HEK293 (cell line): ENCODE measurements around the gene HIP1.

Source experiments
- CTCF ChIA-PET: fragments of 350-600 bp; formaldehyde crosslinking; extraction: SDS; loops from one replicate; lab custom pipeline; 2021; ENCODE audit warnings: antibody characterized with exemption; lab: Yijun Ruan, JAX
- POLR2A ChIA-PET: fragments of 300-600 bp; formaldehyde crosslinking; extraction: SDS; loops from one replicate; lab custom pipeline; 2020; ENCODE audit warnings: antibody characterized with exemption, inconsistent platforms; lab: Yijun Ruan, JAX
- H3K27ac ChIP-seq: fragments of 200-500 bp; sonication (Bioruptor generic); 2 replicates; pipeline ENCODE4 v1.5.1; 2014; ENCODE audit warnings: low read depth, low read length, control low read depth, inconsistent platforms; ENCODE audit errors: extremely low read depth
- H3K36me3 ChIP-seq, 2 experiments: fragments of 200-500 bp in 1 of 2; sonication (Bioruptor generic) in 1 of 2; 1 replicate in 1 of 2; 2 replicates in 1 of 2; pipeline ENCODE4 v1.5.1; 2014 to 2017; ENCODE audit warnings: inconsistent platforms in 2 of 2, low read length in 2 of 2; ENCODE audit not compliant: control insufficient read depth in 2 of 2, insufficient read depth in 1 of 2
- H3K4me1 ChIP-seq: fragments of 200-500 bp; sonication (Bioruptor generic); 2 replicates; pipeline ENCODE4 v1.5.1; 2014; ENCODE audit warnings: mild to moderate bottlenecking, low read length, inconsistent platforms; ENCODE audit not compliant: control insufficient read depth, insufficient read depth
- H3K4me3 ChIP-seq: 2 replicates; pipeline ENCODE4 v1.5.1; 2011; ENCODE audit warnings: low read depth, mild to moderate bottlenecking, control low read depth, low read length, moderate library complexity
- H3K9me3 ChIP-seq: fragments of 200-500 bp; sonication (Bioruptor generic); 2 replicates; pipeline ENCODE4 v1.5.1; 2014; ENCODE audit warnings: low read depth, low read length, inconsistent platforms; ENCODE audit not compliant: control insufficient read depth, insufficient read depth
- AEBP2 ChIP-seq: fragments of 450-650 bp; formaldehyde crosslinking; IDR thresholded peaks from 2 replicates; pipeline ENCODE4 v1.5.1; 2016; ENCODE audit warnings: missing biosample characterization, missing genetic modification characterization, borderline replicate concordance
- ATF2 ChIP-seq: fragments of 450-650 bp; formaldehyde crosslinking; IDR thresholded peaks from 2 replicates; pipeline ENCODE4 v1.5.1; 2016; ENCODE audit warnings: missing biosample characterization, missing genetic modification characterization, low read depth
- EGR2 ChIP-seq: fragments of 450-650 bp; formaldehyde crosslinking; IDR thresholded peaks from 2 replicates; pipeline ENCODE4 v1.5.1; 2016; ENCODE audit warnings: low read depth, missing biosample characterization, missing genetic modification characterization
- HIC1 ChIP-seq: fragments of 450-650 bp; formaldehyde crosslinking; IDR thresholded peaks from 2 replicates; pipeline ENCODE4 v1.5.1; 2016; ENCODE audit warnings: missing biosample characterization, missing genetic modification characterization
- MEIS1 ChIP-seq: sonication (generic); formaldehyde crosslinking; IDR thresholded peaks from 2 replicates; pipeline ENCODE4 v1.8.1; 2022; ENCODE audit warnings: missing genetic modification reagents, mild to moderate bottlenecking, borderline replicate concordance
- WT1 ChIP-seq: fragments of 450-650 bp; formaldehyde crosslinking; IDR thresholded peaks from 2 replicates; pipeline ENCODE4 v1.5.1; 2016; ENCODE audit warnings: missing biosample characterization, missing genetic modification characterization
- ZBTB17 ChIP-seq: fragments of 450-650 bp; formaldehyde crosslinking; IDR thresholded peaks from 2 replicates; pipeline ENCODE4 v1.5.1; 2016; ENCODE audit warnings: missing biosample characterization, missing genetic modification characterization
- ZFHX2 ChIP-seq: fragments of 450-650 bp; formaldehyde crosslinking; conservative IDR thresholded peaks from 2 replicates; pipeline ENCODE4 v1.5.1; 2016; ENCODE audit warnings: missing biosample characterization, missing genetic modification characterization
- ZNF132 ChIP-seq: fragments of 450-650 bp; formaldehyde crosslinking; IDR thresholded peaks from 2 replicates; pipeline ENCODE4 v1.5.1; 2017; ENCODE audit warnings: missing biosample characterization, missing genetic modification characterization, borderline replicate concordance
- ZNF133 ChIP-seq: fragments of 450-650 bp; formaldehyde crosslinking; IDR thresholded peaks from 2 replicates; pipeline ENCODE4 v1.5.1; 2016; ENCODE audit warnings: missing biosample characterization, missing genetic modification characterization
- ZNF169 ChIP-seq: fragments of 450-650 bp; formaldehyde crosslinking; IDR thresholded peaks from 2 replicates; pipeline ENCODE4 v1.5.1; 2016; ENCODE audit warnings: missing biosample characterization, missing genetic modification characterization
- ZNF350 ChIP-seq: fragments of 450-650 bp; formaldehyde crosslinking; IDR thresholded peaks from 2 replicates; pipeline ENCODE4 v1.5.0; 2017; ENCODE audit warnings: missing biosample characterization, mild to moderate bottlenecking, missing genetic modification characterization
- ZNF48 ChIP-seq: fragments of 450-650 bp; formaldehyde crosslinking; IDR thresholded peaks from 2 replicates; pipeline ENCODE4 v1.5.1; 2016; ENCODE audit warnings: missing biosample characterization, missing genetic modification characterization
- ZNF513 ChIP-seq: fragments of 450-650 bp; IDR thresholded peaks from 2 replicates; pipeline ENCODE4 v1.5.1; 2018; ENCODE audit warnings: missing biosample characterization, missing genetic modification characterization
- ZNF544 ChIP-seq: fragments of 450-650 bp; formaldehyde crosslinking; IDR thresholded peaks from 2 replicates; pipeline ENCODE4 v1.5.0; 2017; ENCODE audit warnings: missing biosample characterization, missing genetic modification characterization
- ZNF585B ChIP-seq: fragments of 450-650 bp; formaldehyde crosslinking; IDR thresholded peaks from 2 replicates; pipeline ENCODE4 v1.5.1; 2016; ENCODE audit warnings: missing biosample characterization, missing genetic modification characterization
- ZNF645 ChIP-seq: fragments of 450-650 bp; formaldehyde crosslinking; IDR thresholded peaks from 2 replicates; pipeline ENCODE4; 2016; ENCODE audit warnings: missing biosample characterization, missing genetic modification characterization
- ZNF670 ChIP-seq: fragments of 450-650 bp; formaldehyde crosslinking; IDR thresholded peaks from 2 replicates; pipeline ENCODE4 v1.5.1; 2016; ENCODE audit warnings: missing biosample characterization, missing genetic modification characterization, low read depth
- ZNF792 ChIP-seq: fragments of 450-650 bp; formaldehyde crosslinking; IDR thresholded peaks from 2 replicates; pipeline ENCODE4 v1.5.1; 2016; ENCODE audit warnings: missing biosample characterization, missing genetic modification characterization
- TF ChIP-seq, protein P1 (sequence below): fragments of 450-650 bp; formaldehyde crosslinking; IDR thresholded peaks from 2 replicates; pipeline ENCODE4 v1.5.1; 2016; ENCODE audit warnings: missing biosample characterization, missing genetic modification characterization

HIP1 gene

GRCh38 chr7:75740846-75741497 is 2.2 kb upstream of the HIP1 start:
- no peaks in the 10 kb centered on the region for H3K9me3 ChIP-seq
- H3K36me3 ChIP-seq, result no peaks in the 10 kb centered on the region
- CTCF ChIA-PET, result no interaction called here
- TF ChIP-seq WT1 (tag by site-specific recombination) (peak; percentile 88), ZNF670 (no peak), AEBP2 (tag by site-specific recombination) (no peak), ZNF48 (tag by site-specific recombination) (no peak), ZNF645 (tag by site-specific recombination) (no peak), ZNF169 (tag by site-specific recombination) (no peak), ZNF513 (tag by site-specific recombination) (no peak), ZNF350 (tag by site-specific recombination) (no peak), ZNF133 (tag by site-specific recombination) (no peak), ZNF544 (tag by site-specific recombination) (no peak), MEIS1 (no peak), HIC1 (no peak), ATF2 (tag by site-specific recombination) (no peak), ZNF792 (tag by site-specific recombination) (no peak), EGR2 (tag by site-specific recombination) (peak; percentile 66), ZNF132 (tag by site-specific recombination) (no peak), ZNF585B (no peak), ZBTB17 (peak; percentile 33; the same call in 1 of the 2 replicates), ZFHX2 (tag by site-specific recombination) (0 out of 2 replicates have a peak, but pooled peaks have one; percentile 40)
- TF ChIP-seq, protein P1, sequence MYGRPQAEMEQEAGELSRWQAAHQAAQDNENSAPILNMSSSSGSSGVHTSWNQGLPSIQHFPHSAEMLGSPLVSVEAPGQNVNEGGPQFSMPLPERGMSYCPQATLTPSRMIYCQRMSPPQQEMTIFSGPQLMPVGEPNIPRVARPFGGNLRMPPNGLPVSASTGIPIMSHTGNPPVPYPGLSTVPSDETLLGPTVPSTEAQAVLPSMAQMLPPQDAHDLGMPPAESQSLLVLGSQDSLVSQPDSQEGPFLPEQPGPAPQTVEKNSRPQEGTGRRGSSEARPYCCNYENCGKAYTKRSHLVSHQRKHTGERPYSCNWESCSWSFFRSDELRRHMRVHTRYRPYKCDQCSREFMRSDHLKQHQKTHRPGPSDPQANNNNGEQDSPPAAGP, result 0 out of 2 replicates have a peak, but pooled peaks have one; percentile 60
- TF ChIP-seq, all 188 proteins: peak for 5
- H3K4me3 ChIP-seq, result no peak overlapping the region
- H3K4me1 ChIP-seq, result no peaks in the 10 kb centered on the region
- POLR2A ChIA-PET, result interaction anchor here (0.7 kb wide), 1 partner anchor 229 kb away, joined by 3 read pairs; no protein-coding TSS in a partner anchor
- H3K27ac ChIP-seq, result no peak overlapping the region
